IMR-90 (cell line): Measurements from ENCODE around the gene HELZ. TPM values are rescaled to one million over a fixed set of nuclear protein-coding genes. Genes with fewer than 3 reads are reported as not detected.

Experiments used
- ATAC-seq: fragments of 200-7000 bp; cut with Tn5 transposase; 2 replicates; pipeline ENCODE4 v1.9.1; 2020; ENCODE audit warnings: low read depth, mild to moderate bottlenecking, moderate library complexity
- BruUV-seq: library from RNA; stranded (reverse); fragments of 400-500 nt; replicated peaks from 2 replicates; lab custom pipeline; 2021; lab: Mats Ljungman, UMichigan
- CTCF ChIA-PET: fragments of 300-600 bp; formaldehyde crosslinking; extraction: SDS; loops from one replicate; lab custom pipeline; 2021; ENCODE audit warnings: antibody characterized with exemption; lab: Yijun Ruan, JAX
- POLR2A ChIA-PET: fragments of 300-600 bp; sonication (Branson Sonifier 250); formaldehyde crosslinking; loops from one replicate; lab custom pipeline; 2022; ENCODE audit warnings: antibody characterized with exemption; ENCODE audit not compliant: unreplicated experiment; lab: Charles Lee
- DNase-seq: peaks from one replicate; pipeline ENCODE4 v3.0.0; 2013
- H2AFZ ChIP-seq: replicated peaks from 2 replicates; pipeline ENCODE3; 2013; ENCODE audit warnings: low read length, mild to moderate bottlenecking; ENCODE audit not compliant: poor library complexity
- H2AK5ac ChIP-seq: 2 replicates; pipeline ENCODE4 v1.6.1; 2013; ENCODE audit warnings: low read depth, low read length, inconsistent platforms
- H2AK9ac ChIP-seq: replicated peaks from 2 replicates; pipeline ENCODE3; 2013; ENCODE audit warnings: mild to moderate bottlenecking, low read depth, low read length, moderate library complexity; ENCODE audit not compliant: poor library complexity
- H2BK120ac ChIP-seq: 2 replicates; pipeline ENCODE4 v1.6.1; 2013; ENCODE audit warnings: low read depth, low read length, inconsistent platforms
- H2BK15ac ChIP-seq: 3 replicates; pipeline ENCODE4 v1.6.1; 2013; ENCODE audit warnings: low read depth, low read length, inconsistent platforms
- H2BK20ac ChIP-seq: 2 replicates; pipeline ENCODE4 v1.6.1; 2013; ENCODE audit warnings: low read depth, mild to moderate bottlenecking, inconsistent platforms, low read length, moderate library complexity
- H2BK5ac ChIP-seq: 2 replicates; pipeline ENCODE4 v1.6.1; 2013; ENCODE audit warnings: mild to moderate bottlenecking, low read depth, low read length, inconsistent platforms; ENCODE audit not compliant: poor library complexity, severe bottlenecking
- H3K14ac ChIP-seq: replicated peaks from 2 replicates; pipeline ENCODE4 v1.6.1; 2013; ENCODE audit warnings: low read depth, low read length, inconsistent platforms
- H3K18ac ChIP-seq: 2 replicates; pipeline ENCODE4 v1.6.1; 2013; ENCODE audit warnings: low read depth, low read length, control low read depth
- H3K23ac ChIP-seq: 2 replicates; pipeline ENCODE4 v1.6.1; 2013; ENCODE audit warnings: low read depth, low read length, inconsistent platforms
- H3K27ac ChIP-seq: 2 replicates; pipeline ENCODE4 v1.5.1; 2013; ENCODE audit warnings: mild to moderate bottlenecking, control low read depth, low read length; ENCODE audit not compliant: insufficient read depth
- H3K27me3 ChIP-seq: 2 replicates; pipeline ENCODE4 v1.6.1; 2013; ENCODE audit warnings: low read length; ENCODE audit not compliant: control insufficient read depth, insufficient read depth
- H3K36me3 ChIP-seq: 2 replicates; pipeline ENCODE4 v1.6.1; 2013; ENCODE audit warnings: low read length, mixed read lengths; ENCODE audit not compliant: control insufficient read depth, insufficient read depth
- H3K4ac ChIP-seq: 2 replicates; pipeline ENCODE4 v1.6.1; 2013; ENCODE audit warnings: low read depth, low read length, inconsistent platforms
- H3K4me1 ChIP-seq: 2 replicates; pipeline ENCODE4 v1.6.1; 2013; ENCODE audit warnings: low read length, mixed read lengths; ENCODE audit not compliant: control insufficient read depth, insufficient read depth
- H3K4me2 ChIP-seq: 2 replicates; pipeline ENCODE4 v1.6.1; 2013; ENCODE audit warnings: low read depth, mild to moderate bottlenecking, control low read depth, low read length, moderate library complexity
- H3K4me3 ChIP-seq: 2 replicates; pipeline ENCODE4 v1.5.1; 2013; ENCODE audit warnings: low read depth, mild to moderate bottlenecking, control low read depth, low read length, moderate library complexity; ENCODE audit not compliant: insufficient read depth
- H3K56ac ChIP-seq: 2 replicates; pipeline ENCODE4 v1.6.1; 2013; ENCODE audit warnings: low read length, inconsistent platforms; ENCODE audit not compliant: insufficient read depth; ENCODE audit errors: extremely low read depth
- H3K79me1 ChIP-seq, 2 experiments: 2 replicates each; pipeline ENCODE4 v1.6.1; 2013; ENCODE audit warnings: low read length in 2 of 2, inconsistent platforms in 1 of 2, low read depth in 1 of 2
- H3K9ac ChIP-seq: 2 replicates; pipeline ENCODE4 v1.6.1; 2013; ENCODE audit warnings: low read depth, low read length, control low read depth
- H3K9me1 ChIP-seq: 2 replicates; pipeline ENCODE4 v1.6.1; 2013; ENCODE audit warnings: low read length, inconsistent platforms; ENCODE audit not compliant: insufficient read depth
- H3K9me3 ChIP-seq: 2 replicates; pipeline ENCODE4 v1.6.1; 2013; ENCODE audit warnings: low read length; ENCODE audit not compliant: control insufficient read depth, insufficient read depth
- H4K20me1 ChIP-seq: 2 replicates; pipeline ENCODE4 v1.6.1; 2013; ENCODE audit warnings: low read length, inconsistent platforms; ENCODE audit not compliant: insufficient read depth
- H4K5ac ChIP-seq: 2 replicates; pipeline ENCODE4 v1.6.1; 2013; ENCODE audit warnings: mild to moderate bottlenecking, low read depth, low read length, control low read depth
- H4K8ac ChIP-seq, 2 experiments: 2 replicates each; pipeline ENCODE4 v1.6.1; 2013; ENCODE audit warnings: low read depth in 2 of 2, low read length in 2 of 2, control low read depth in 1 of 2, inconsistent platforms in 1 of 2
- H4K91ac ChIP-seq: 2 replicates; pipeline ENCODE4 v1.6.1; 2013; ENCODE audit warnings: low read depth, low read length, inconsistent platforms; ENCODE audit not compliant: insufficient read depth
- CEBPB ChIP-seq: IDR thresholded peaks from 2 replicates; pipeline ENCODE4 v1.6.1; 2012; ENCODE audit warnings: low read depth, low read length, improper control_type of control experiment
- CHD1 ChIP-seq: IDR thresholded peaks from 2 replicates; pipeline ENCODE4 v1.6.1; 2012; ENCODE audit warnings: low read depth, low read length, improper control_type of control experiment
- ELK1 ChIP-seq: fragments of 150-350 bp; IDR thresholded peaks from 2 replicates; pipeline ENCODE4 v1.6.1; 2016; ENCODE audit warnings: low read depth, mild to moderate bottlenecking, low read length, moderate library complexity, borderline replicate concordance
- FOS ChIP-seq: fragments of 150-350 bp; IDR thresholded peaks from 2 replicates; pipeline ENCODE4 v1.6.1; 2016; ENCODE audit warnings: low read depth, low read length
- MAFK ChIP-seq: IDR thresholded peaks from 2 replicates; pipeline ENCODE4 v1.6.1; 2012; ENCODE audit warnings: low read depth, low read length, improper control_type of control experiment
- MAZ ChIP-seq: IDR thresholded peaks from 2 replicates; pipeline ENCODE4 v1.6.1; 2012; ENCODE audit warnings: low read depth, mild to moderate bottlenecking, low read length, improper control_type of control experiment, moderate library complexity, borderline replicate concordance
- NFE2L2 ChIP-seq: fragments of 150-350 bp; IDR thresholded peaks from 2 replicates; pipeline ENCODE4 v1.6.1; 2016; ENCODE audit warnings: low read depth, mild to moderate bottlenecking, low read length
- POLR2A ChIP-seq: IDR thresholded peaks from 2 replicates; pipeline ENCODE4 v1.6.1; 2012; ENCODE audit warnings: mild to moderate bottlenecking, low read depth, low read length
- RAD21 ChIP-seq: IDR thresholded peaks from 2 replicates; pipeline ENCODE4 v1.6.1; 2012; ENCODE audit warnings: low read length, improper control_type of control experiment
- RCOR1 ChIP-seq: IDR thresholded peaks from 2 replicates; pipeline ENCODE4 v1.6.1; 2012; ENCODE audit warnings: mild to moderate bottlenecking, low read length, improper control_type of control experiment; ENCODE audit not compliant: insufficient replicate concordance
- RFX5 ChIP-seq: IDR thresholded peaks from 2 replicates; pipeline ENCODE4 v1.8.0; 2012; ENCODE audit warnings: low read depth, mild to moderate bottlenecking, low read length, moderate library complexity
- SMC3 ChIP-seq: fragments of 150-350 bp; IDR thresholded peaks from 2 replicates; pipeline ENCODE4 v1.6.1; 2016; ENCODE audit warnings: low read depth, mild to moderate bottlenecking, antibody characterized with exemption, low read length, moderate library complexity
- WGBS, 2 experiments: methylation state at CpG; one replicate each; pipeline versions ENCODE4 v1.1.5 to v1.1.7; 2013; ENCODE audit warnings: missing lambda C conversion rate in 2 of 2; ENCODE audit not compliant: insufficient read length in 1 of 2; ENCODE audit errors: extremely low coverage in 2 of 2; 5-methylcytosine and 5-hydroxymethylcytosine counted together
- dilution Hi-C: fragments of 300-500 bp; cut with HindIII; formaldehyde crosslinking; loops from one replicate; pipeline ENCODE4 v1.14.3; 2018; ENCODE audit warnings: low sequenced_read_pairs; ENCODE audit not compliant: unreplicated experiment
- in situ Hi-C: fragments of 300-500 bp; cut with MboI; formaldehyde crosslinking; loops from 3 replicates; pipeline ENCODE4 v1.14.3; 2019; ENCODE audit warnings: low sequenced_read_pairs, inconsistent platforms, mixed read lengths
- intact Hi-C: fragments of 100-400 bp; cut with micrococcal nuclease; formaldehyde crosslinking; loops from 2 replicates; pipeline ENCODE4 v1.10.0; 2022
- polyA plus RNA-seq, 3 experiments: library from polyadenylated mRNA; depleted of rRNA; stranded (reverse); fragments of >200 nt; gene quantifications; 2 replicates each; pipeline ENCODE4 v1.2.3, GENCODE V29; 2012; ENCODE audit warnings: low replicate concordance in 1 of 3
- total RNA-seq: library from RNA; depleted of rRNA; stranded (reverse); fragments of >200 nt; gene quantifications from 2 replicates; pipeline ENCODE4 v1.2.3, GENCODE V29; 2012

The HELZ gene
- total and polyA plus RNA-seq, 2 of the 4 experiments (the other 2 are of a cell fraction), result 8.0 to 60.6 TPM

- BruUV-seq, result no TSS peak
- no peak overlapping the region for H2BK5ac ChIP-seq
- H3K4me2 ChIP-seq, result no peak overlapping the region
- TF ChIP-seq SMC3, result no peak
- no peak for TF ChIP-seq ELK1
- no peak for TF ChIP-seq MAZ
- TF ChIP-seq NFE2L2, result no peak
- TF ChIP-seq RCOR1, result no peak
- TF ChIP-seq POLR2A, result no peak
- TF ChIP-seq FOS, result no peak
- no peak for TF ChIP-seq RAD21
- no peak for TF ChIP-seq RFX5
- TF ChIP-seq MAFK, result no peak
- no peak for TF ChIP-seq CHD1
- TF ChIP-seq CEBPB, result no peak
- ChIA-PET CTCF (no interaction called here), POLR2A (no interaction called here)
- no peaks in the 10 kb centered on the region for H3K9me3 ChIP-seq
- peaks cover 11% of the 10 kb centered on the region for H3K36me3 ChIP-seq
- H2BK120ac ChIP-seq, result no peak overlapping the region
- H2BK20ac ChIP-seq, result no peak overlapping the region
- H3K56ac ChIP-seq, result no peak overlapping the region
- H4K8ac ChIP-seq, result no peak overlapping the region
- no peaks in the 10 kb centered on the region for H3K27me3 ChIP-seq
- H2BK15ac ChIP-seq, result no peak overlapping the region
- no peak overlapping the region for H3K4me3 ChIP-seq
- in situ Hi-C loops, result no loop called here
- peaks cover 13 to 23% of the 10 kb centered on the region in 2 experiments; a peak in 3 of 4 replicates for H3K79me1 ChIP-seq
- no peak overlapping the region for H2AK9ac ChIP-seq
- intact Hi-C loops, result no loop called here
- H4K20me1 ChIP-seq, result no peaks in the 10 kb centered on the region; the same call in 1 of the 2 replicates
- H2AFZ ChIP-seq, result no peak overlapping the region
- no peak overlapping the region for H2AK5ac ChIP-seq
- H3K18ac ChIP-seq, result no peak overlapping the region
- no peak overlapping the region for H3K4ac ChIP-seq
- no peaks in the 10 kb centered on the region for H3K4me1 ChIP-seq
- no peak overlapping the region for H4K91ac ChIP-seq
- 100% methylated on average over 2 of the region's 5 CpGs; no CpG with 5 or more reads in 1 of the 2 experiments for WGBS, 2 experiments
- H3K14ac ChIP-seq, result no peak overlapping the region
- ATAC-seq, result no peak
- DNase-seq, result no peak
- no peak overlapping the region for H3K9ac ChIP-seq
- dilution Hi-C loops, result no loop called here
- no peak overlapping the region for H4K5ac ChIP-seq
- H3K9me1 ChIP-seq, result no peaks in the 10 kb centered on the region; the same call in 1 of the 2 replicates
- H3K27ac ChIP-seq, result no peak overlapping the region
- no peak overlapping the region for H3K23ac ChIP-seq
Observed at GRCh38 chr17:67174190-67174589, 70.8 kb downstream of the HELZ start.
